ENCODE results near the gene DPAGT1.
A peak's percentile ranks its signal among the peaks of the same experiment; 100 is the strongest.
"Not testable (repeated sequence)": the region's sequence is repeated elsewhere in the genome, so short reads cannot be mapped to it uniquely, and the experiment has no call there.

Gene DPAGT1

DNA sequence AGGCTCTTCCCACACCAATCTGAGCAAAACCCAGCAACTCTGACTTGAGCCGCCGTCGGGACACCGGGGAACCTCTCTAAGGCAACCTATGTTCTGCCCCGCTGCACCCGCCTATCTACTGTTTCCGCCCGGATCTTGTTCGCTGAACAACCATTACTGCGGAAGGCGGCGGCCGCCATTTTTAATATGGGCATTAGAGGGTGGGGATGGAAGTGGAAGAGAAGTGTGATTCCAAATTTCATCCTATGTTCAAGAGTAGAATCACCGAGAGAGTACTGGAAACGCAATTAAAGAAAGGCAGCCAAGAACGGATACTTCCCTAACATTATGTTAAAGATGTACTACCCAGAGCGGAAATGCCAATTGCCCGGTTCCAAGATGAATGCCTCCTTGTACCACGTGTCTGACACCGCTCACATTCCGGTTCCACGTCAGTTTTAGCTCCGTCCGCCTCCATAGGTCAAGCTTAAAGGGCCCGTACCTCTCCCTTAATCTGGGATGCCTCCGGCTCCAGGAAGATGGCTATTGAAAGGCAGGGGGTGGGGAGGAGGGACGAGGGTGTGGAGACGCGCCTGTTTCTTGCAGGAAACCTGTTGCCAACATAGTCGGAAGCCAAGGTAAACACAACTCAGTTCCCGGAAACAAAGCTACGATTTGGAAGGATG lies at the start of gene DPAGT1:
Gene DPAGT1, minus strand, starts transcription at position 95 of the 665 bp plus-strand sequence. CDS start 198 bp downstream, outside the sequence.
- peak; percentile 98 for DNase-seq

DNA sequence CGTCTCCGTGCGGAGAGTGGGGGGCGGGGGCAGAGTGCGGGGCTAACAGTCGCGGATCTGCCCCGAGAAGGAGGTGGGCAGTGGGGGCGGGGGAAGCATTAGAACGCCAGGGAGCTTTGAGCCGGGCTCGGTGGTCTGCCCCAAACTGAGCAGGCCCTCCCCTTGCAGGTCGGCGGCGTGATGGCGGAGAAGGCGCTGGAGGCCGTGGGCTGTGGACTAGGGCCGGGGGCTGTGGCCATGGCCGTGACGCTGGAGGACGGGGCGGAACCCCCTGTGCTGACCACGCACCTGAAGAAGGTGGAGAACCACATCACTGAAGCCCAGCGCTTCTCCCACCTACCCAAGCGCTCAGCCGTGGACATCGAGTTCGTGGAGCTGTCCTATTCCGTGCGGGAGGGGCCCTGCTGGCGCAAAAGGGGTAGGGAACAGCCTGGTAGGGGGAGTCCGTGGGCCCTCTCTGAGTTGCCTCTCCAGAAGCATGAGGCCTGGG lies 48.2 kb upstream of the DPAGT1 start:
- DNase-seq = no peak

DNA sequence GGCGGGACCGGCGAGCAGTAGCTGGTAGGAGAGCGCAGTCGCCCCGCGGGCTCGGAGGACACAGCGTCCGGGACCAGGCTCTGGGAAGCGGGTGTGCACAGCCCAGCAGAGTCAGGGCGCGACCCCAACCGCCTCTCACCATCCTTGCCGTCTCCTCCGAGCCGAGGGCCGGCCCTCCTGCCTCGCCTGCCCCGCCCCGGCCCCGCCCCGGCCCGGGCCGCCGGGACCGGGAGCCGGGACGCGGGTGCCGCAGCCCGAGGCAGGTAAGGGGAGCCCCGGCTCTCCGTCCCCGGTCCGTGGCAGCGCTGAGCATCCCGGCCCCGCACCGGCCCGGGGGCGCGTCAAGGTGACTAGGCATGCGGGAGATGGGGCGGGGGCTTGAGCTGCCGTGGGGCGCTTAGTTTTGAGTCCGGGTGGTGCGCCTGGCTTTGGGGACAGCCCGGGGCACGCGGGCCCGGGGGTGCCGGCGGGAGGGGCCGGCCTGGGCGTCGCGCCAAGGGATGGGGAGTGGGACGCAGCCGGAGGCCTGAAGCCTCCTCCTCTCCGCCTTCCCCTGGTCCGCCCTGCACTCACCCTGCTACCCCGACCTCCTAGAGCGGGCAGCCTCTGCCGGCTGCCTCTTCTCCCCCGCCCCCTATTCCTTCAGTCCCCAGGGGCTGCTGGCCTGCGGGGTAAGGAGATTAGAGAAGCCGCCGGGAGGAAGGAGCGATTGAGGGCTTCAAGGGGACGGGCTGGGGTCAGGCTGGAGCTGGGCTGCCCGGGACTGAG lies 47.5 kb upstream of the DPAGT1 start, which contains the start of gene ABCG4:
Gene ABCG4, plus strand, starts transcription at position 35 of the 768 bp plus-strand sequence. CDS start 914 bp downstream, outside the sequence.
- peak; percentile 69 for DNase-seq

DNA sequence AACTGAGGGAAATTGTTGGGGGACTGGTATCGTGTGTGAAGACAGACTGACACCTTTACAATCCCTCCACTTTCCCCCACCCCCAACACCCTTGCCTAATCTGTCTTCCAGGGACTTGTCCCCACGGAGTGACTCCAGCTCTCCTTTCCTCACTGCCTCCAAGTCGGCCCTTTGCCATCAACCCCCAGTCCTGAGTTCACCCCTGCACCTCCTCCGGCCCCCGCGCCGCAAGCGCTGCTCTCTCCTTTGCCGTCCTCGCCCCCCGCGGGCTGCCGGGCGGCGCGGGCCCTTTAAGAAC lies 47.0 kb upstream of the DPAGT1 start:
- no peak for DNase-seq

DNA sequence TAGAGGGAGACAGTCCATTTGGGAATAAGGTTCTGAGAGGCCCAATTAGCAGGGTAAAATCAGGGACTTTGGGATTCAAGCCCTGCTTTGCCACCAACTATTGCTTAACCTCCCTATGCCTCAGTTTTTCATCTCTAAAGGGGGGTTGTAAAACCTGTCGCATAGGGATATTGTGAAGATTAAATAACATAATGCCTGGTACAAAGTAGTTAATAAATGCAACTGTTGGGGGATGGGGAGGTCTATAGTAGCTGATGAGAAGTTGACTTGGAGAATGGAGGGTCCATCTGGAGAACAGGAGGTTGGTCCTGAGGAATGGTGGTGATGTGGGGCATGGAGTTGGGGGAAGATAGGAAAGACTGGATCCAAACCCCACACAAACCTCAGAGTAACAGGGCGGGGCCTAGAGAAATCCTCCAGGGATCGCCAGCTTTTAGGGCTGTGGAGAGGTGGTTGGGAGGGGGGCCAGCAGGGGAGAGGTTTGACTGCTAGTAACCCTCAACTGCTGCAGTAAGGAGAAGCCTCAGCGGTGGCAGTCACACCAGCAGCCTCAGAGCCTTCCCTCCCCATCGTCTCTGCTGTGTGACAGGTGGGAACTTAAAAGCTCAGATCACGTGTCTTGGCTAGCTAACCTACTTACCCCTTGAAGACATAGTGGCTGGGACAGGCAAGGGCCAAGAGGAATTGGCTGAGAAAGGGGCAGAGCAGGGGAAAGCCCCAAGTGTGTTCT lies 46.1 kb upstream of the DPAGT1 start:
- peak; percentile 18 for DNase-seq

DNA sequence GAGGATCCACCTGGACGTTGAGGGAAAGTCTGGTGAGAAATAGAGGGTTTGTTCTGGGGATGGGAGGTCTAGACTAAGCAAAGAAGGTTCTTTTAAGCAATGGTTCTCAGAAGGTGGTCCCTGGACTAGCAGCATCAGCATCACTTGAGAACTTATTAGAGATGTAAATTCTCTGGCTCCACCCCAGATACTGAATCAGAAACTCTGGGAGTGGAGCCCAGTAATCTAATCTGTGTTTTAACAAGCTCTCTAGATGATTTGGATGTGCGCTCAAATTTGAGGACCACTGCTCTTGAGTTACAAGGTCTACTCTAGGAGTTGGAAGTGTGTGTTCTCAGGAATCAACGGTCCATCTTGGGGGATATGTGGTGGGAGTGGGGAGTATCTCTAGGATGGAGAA lies 43.9 kb upstream of the DPAGT1 start:
- no peak for DNase-seq

DNA sequence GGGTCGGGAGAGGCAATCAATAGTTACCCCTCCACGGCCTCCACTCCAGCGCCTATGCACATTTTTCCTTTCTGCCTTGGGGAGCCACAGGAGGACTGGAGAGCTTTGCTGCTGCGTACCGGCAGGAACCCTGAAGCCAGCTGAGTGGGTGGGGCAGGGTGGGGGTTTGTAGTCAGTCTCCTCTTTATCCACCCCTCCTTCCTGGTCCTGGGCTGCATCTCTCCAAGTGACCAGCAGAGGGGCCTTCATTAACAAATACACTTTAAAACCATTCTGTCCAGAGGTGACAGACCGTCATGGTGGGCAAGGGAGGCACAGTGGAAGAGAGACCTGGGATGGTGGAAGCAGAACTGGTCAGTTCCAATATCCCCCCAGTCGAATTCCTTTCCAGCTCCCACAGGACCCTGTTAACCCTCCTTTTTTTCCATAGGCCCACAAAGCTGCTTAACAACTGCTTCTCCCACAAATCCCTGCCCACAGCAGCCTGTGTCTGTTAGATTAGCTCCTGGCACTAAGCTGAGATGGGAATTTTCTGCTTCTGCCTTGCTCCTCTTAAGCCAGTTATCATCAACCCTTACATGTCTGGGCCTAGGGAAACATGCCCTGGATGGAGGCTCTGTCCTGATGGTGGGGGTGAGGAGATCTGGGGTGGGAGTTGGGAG lies 43.3 kb upstream of the DPAGT1 start:
- peak; percentile 82 for DNase-seq

DNA sequence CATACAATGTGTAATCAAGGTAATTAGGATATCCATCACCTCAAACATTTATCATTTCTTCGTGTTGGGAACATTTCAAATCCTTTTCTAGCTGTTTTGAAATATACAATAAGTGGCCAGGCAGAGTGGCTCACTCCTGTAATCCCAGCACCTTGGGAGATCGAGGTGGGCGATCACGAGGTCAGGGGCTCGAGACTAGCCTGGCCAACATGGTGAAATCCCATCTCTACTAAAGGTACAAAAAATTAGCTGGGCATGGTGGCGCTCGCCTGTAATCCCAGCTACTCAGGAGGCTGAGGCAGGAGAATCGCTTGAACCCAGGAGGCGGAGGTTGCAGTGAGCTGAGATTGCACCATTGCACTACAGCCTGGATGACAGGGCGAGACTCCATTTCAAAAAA lies 37.6 kb upstream of the DPAGT1 start:
- DNase-seq = not testable (repeated sequence)

DNA sequence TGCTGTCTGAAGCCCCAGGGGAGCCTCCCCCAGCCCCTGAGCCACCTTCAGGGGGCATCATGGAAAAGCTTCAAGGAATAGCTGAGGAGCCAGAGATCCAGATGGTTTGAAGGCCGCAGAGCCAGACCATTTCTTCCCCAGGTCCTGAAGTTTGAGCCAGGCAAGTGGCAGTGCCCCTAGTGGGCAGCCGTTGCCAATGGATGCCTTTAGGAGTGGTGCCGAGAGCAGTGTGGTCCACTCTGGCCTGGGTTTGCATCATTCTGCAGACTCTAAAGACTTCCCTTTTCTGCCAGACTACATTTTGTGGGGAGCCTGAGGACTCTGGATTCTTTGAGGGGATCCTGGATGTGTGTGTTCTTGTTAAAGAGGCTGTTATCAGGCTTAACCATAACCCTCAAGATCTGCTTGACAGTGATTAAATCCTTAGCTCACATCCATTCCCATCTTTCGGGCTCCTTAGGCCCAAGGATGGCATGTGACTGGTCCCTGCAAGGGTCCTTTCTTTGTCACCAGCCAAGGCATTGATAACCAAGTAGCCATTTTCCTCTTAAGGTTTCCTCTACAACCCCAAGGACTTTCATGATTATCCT lies 32.8 kb upstream of the DPAGT1 start:
- no peak for DNase-seq

DNA sequence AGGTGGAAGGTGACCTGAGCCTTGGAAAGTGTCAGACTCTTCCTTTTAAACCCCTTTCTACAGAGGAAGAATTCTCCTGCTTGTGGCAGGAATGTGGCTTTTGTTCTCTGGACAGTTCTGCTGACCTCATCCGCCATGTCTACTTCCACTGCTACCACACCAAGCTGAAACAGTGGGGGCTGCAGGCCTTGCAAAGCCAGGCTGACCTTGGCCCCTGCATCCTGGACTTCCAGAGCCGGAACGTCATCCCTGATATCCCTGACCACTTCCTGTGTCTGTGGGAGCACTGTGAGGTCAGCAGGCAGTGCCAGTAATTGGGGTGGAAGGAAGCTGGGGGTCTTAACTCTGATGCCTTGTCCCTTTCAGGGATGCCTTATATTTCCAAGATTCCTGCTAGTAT lies 29.0 kb upstream of the DPAGT1 start:
- no peak for DNase-seq

DNA sequence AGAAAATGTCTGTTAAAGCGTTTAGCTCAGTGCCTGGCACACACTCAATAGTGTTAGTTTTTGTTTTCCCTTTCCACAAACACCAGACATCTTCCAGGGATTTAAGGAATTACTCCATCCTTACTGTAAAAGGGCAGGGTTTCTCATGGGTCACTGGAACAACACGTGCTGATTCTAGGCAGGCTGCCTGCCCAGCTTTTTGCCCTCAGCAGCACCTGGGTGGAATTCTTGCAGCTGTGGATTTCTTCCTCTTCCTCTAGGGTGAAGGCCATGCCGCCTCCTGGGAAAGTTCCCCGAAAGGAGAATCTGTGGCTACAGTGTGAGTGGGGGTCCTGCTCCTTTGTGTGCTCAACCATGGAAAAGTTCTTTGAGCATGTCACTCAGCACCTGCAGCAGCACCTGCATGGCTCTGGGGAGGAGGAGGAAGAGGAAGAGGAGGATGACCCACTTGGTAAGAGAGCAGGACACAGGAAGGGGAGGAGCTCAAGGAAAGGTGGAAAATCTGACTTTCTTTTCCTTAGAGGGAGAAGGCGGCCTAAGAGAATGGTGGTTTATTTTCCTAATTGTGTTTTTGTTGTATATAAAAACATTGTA lies 25.1 kb upstream of the DPAGT1 start:
- DNase-seq = no peak

DNA sequence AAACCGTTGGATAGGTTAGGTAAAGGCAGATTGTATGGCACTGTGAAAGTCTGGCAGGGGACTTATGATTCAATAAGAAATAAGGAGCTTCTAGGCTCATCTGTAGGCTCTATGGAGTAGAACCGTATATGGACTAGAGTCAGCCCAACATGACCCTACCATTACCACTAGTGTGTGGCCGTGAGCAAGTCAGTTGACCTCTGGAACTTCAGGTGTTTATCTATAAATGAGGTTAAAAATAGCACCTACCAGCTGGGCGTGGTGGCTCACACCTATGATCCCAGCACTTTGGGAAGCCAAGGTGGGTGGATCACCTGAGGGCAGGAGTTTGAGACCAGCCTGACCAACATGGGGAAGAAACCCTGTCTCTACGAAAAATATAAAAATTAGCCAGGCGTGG lies 24.2 kb upstream of the DPAGT1 start:
- DNase-seq = no peak

DNA sequence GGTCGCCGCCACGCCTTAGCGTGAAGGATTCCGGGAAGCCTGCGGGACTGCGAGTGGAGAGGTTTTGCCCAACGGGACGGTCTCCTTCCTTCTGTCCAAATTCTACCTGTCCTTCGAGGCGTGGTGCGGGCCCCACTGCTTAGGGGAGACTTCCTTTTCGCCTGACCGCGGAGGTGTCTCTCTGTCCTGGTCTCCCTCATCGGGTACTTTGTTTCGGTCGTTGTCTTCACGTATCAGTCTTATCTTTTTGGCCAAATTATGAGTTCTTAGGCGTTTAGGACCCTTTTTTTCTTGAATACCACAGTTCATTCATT lies 20.1 kb upstream of the DPAGT1 start:
- DNase-seq = no peak

DNA sequence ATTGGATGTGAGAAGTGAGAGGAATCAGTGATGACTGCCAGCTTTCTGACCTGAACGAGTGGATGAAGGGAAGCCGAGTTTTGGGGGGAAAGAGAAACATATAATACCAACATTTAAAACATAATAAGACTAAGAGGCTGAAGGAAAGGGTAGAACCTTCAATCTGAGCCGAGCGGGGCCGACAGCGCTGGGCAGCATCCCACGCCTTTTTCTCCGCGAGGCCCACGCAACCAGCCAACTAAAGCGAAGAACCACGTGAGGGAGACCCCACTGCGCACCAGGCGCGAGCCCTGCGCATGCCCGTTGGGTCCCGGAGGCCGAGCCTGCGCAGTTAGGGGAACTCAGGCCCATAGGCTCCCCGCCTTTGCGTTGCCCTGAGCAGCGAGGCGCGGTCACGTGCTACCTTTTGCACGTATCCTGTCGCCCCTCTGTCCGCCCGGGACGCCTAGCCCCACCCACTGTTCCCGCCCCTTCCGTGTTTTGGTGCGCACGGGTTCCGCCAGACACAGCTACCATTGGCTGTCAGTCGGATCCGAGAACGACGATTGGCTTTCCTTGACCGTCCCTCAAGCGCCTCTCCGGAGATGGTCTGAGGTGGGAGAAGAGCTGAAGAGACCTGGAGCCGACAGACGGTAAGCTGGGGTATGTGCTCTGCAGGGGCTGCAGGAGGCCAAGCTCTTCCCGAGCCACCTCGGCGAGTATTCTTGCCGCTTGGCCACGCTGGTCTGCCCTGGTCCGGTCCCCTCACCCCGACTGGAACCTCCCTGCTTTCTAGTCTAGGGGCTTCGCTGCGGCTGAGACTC lies 19.6 kb upstream of the DPAGT1 start, which contains the start of gene HINFP:
Gene HINFP, plus strand, starts transcription at position 573 of the 803 bp plus-strand sequence. CDS start 5,365 bp downstream, outside the sequence.
- peak; percentile 99 for DNase-seq

DNA sequence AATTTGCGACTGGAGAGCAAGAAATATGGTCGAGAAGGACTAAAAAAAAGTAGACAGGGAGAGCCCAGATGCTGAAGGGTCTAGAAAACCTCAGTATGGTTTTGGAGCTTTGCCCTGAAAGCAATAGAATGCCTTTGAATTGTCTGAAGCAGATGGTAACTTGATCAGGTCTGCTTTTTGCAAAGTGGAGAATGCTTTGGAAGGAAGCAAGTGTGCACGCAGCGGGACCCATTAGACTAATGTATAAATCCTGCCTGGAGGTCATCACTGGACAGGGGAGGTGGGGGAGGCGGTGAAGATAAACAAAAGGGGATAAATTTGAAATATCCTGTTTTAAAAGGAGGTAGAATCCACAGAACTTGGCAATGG lies 19.0 kb upstream of the DPAGT1 start:
- DNase-seq = no peak

DNA sequence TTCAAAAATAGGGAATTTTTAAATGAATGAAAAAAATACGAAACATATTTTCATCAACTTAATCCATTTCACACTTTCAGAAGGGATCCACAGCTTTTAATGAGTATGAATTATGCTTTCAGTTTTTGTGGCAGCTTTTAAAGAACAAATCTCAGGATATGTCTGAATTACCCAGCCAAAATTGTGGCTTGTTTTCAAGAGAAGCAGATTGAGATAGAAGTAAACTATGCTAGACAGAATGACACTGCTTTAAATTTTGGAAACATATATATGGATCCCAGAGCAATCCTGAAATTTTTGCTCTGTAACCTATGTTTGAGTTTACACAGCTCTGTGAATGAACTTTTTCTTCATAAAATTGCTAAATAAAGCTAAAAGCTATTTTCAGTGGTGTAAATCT lies 17.3 kb upstream of the DPAGT1 start:
- DNase-seq = no peak

DNA sequence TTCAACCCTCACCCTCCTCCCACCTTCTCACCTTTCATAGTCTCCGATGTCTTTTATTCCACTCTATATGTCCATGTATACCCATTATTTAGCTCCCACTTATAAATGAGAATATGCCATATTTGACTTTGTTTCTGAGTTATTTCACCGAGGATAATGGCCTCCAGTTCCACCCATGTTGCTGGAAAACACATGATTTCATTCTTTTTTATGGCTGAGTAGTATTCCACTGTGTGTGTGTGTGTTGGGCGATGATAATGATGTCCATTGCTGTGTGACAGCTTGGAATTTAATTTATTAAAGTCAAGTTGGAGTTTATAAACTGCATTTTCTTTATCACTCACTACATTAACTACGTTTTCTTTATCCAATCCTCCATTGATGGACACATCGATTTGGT lies 16.6 kb upstream of the DPAGT1 start:
- DNase-seq = no peak

DNA sequence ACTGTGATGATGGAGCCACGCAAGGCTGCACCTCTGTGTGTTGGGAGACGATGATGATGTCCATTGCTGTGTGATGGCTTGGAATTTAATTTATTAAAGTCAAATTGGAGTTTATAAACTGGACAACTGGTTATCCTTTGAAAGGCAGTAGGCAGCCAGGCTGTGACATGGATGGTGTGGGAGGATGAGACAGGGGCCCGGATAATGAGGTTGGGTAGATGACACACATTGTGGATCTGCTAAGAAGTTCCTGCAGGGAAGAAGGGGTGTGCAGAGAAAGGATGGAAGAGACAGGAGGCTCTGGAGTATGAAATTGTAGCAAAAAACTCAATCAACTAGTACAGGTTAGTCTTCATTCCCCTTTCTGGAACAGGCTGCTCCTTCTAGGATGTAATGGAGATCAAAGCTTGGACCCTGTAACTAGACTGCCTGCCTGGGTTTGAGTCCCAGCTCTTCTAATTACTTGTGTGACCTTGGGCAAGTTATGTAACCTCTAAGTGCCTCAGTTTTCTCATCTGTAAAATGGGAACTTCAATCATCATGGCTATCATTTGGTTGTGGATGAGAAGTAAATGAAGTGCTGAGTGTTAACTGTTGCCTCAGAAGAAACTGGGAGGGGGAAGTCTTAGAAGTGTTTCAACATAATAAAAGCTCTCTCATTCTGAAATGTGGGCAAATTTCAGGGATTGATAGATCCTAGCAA lies 15.5 kb upstream of the DPAGT1 start:
- DNase-seq = no peak

DNA sequence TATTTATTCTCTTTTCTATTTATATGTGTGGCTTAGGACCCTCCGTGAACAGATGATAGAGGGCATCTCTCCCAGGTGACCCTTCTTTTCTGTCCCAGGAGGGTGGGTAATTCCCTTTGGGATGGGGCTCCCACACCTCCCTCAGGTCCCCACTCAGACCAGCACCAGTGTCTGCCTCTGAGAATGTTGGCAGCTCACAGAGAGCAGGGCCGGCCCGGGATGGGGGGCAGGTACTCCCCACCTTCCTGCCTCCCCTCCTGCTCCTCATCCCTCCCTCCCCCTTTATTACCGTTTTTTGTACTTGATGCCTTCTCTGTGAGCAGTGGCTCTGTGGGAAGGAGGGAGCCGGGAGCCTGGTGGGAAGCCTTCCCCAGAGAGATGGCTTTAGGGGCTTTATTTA lies 14.9 kb upstream of the DPAGT1 start:
- no peak for DNase-seq

DNA sequence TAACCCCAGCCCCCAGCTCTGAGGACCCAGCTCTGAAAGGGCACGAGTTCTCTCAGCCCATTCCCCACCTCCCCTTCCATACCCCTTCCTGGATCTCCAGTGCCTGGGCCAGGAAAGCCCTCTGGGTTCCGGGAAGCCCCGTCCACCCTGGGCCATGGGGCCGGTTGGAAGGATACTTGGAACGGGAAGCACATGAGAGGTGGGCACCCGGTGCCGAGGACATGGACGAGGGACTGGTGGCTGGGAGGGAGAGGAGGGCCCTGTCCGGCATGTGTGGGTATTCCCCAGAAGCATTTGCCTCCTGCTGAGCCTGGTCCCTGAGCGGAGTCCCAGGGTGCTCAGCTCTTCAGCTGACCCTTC lies 14.6 kb upstream of the DPAGT1 start:
- no peak for DNase-seq
